Thyroid gland (tissue), 4 donors: ENCODE results near the gene CENPN. TPM values are rescaled to one million over a fixed set of nuclear protein-coding genes. Genes with fewer than 3 reads are reported as not detected.

Experiments used
- DNase-seq, 2 donors: peaks; one replicate each; pipeline ENCODE4 v3.0.0-alpha.2; 2019
- H3K27ac ChIP-seq, 3 donors: fragments of 200-600 bp; sonication (generic); 1 replicate in 2 of 3; 2 replicates in 1 of 3; pipeline ENCODE4 v1.5.1; 2016 to 2019; ENCODE audit warnings: mild to moderate bottlenecking in 1 of 3, moderate library complexity in 1 of 3
- H3K27me3 ChIP-seq: fragments of 200-600 bp; sonication (generic); one replicate; pipeline ENCODE4 v1.5.1; 2019
- H3K36me3 ChIP-seq, 2 donors: fragments of 200-600 bp; sonication (generic); one replicate each; pipeline ENCODE4 v1.5.1; 2016 to 2019
- H3K4me1 ChIP-seq, 2 donors: fragments of 200-600 bp; sonication (generic); one replicate each; pipeline ENCODE4 v1.5.1; 2017 to 2019
- H3K4me3 ChIP-seq, 3 donors: fragments of 200-600 bp; sonication (generic); replicated peaks in 1 of 3; 1 replicate in 2 of 3; 2 replicates in 1 of 3; pipeline ENCODE4 v1.5.1; 2016; ENCODE audit warnings: mild to moderate bottlenecking in 1 of 3
- H3K9me3 ChIP-seq: fragments of 200-600 bp; sonication (generic); one replicate; pipeline ENCODE4 v1.5.1; 2017
- CTCF ChIP-seq, 6 experiments: fragments of 200-600 bp in 3 of 6; fragments of 450-650 bp in 3 of 6; sonication (generic) in 3 of 6; IDR thresholded peaks; one replicate each; pipeline ENCODE4 v1.5.1; 2016 to 2019; ENCODE audit warnings: antibody characterized with exemption in 6 of 6, mild to moderate bottlenecking in 2 of 6, inconsistent platforms in 1 of 6, moderate library complexity in 1 of 6
- POLR2A ChIP-seq, 2 donors: fragments of 450-650 bp; IDR thresholded peaks; one replicate each; pipeline ENCODE4 v1.6.1; 2017; ENCODE audit warnings: antibody characterized with exemption in 2 of 2, mild to moderate bottlenecking in 2 of 2, moderate library complexity in 1 of 2
- WGBS, 2 donors: methylation state at CpG; one replicate each; pipeline ENCODE4 v1.1.5; 2017; 5-methylcytosine and 5-hydroxymethylcytosine counted together
- intact Hi-C: fragments of 100-400 bp; cut with DNase I; formaldehyde crosslinking; loops from one replicate; pipeline ENCODE4 v1.15.1; 2023
- total RNA-seq, 4 donors: library from RNA; depleted of rRNA; stranded (reverse); fragments of >200 nt; gene quantifications; one replicate each; pipeline ENCODE4 v1.2.3, GENCODE V29; 2016

The CENPN gene
- total RNA-seq, 4 donors from 2014 or later: 5.8 to 14.4 (median 6.7) TPM

DNA sequence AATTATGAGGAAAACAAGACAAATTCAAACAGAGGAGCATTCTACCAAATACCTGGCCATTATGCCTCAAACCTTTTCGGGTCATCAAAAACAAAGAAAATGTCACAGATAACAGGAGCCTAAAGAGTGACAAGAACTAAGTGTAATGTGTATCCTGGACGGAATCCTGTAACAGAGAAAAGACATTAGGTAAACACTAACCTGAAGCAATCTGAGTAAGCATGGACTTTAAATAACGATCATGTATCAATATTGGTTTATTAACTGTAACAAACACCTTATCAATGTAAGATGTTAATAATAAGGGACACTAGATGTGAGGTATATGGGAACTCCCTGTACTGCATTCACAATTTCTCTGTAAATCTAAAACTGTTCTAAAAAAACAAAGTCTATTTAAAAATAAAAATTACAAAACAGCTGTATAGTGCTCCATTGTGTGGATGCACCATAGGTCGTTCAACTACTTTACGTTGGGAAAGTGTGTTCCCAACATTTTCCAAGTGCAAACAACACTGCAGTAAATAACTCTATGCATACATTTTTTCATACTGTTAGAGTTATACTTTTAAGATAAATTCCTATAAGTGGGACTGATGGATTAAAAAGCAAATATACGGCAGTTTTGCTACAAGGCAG is 15.1 kb upstream of the CENPN start:
- intact Hi-C loops: no loop called here
- no peaks in the 10 kb centered on the region for H3K9me3 ChIP-seq
- H3K36me3 ChIP-seq: peaks cover 0 to 5% of the 10 kb centered on the region in 2 donors
- peaks cover 0 to 4% of the 10 kb centered on the region in 2 donors for H3K4me1 ChIP-seq
- TF ChIP-seq CTCF (IDR thresholded peaks at IDR 0.05) (no peak), POLR2A (IDR thresholded peaks at IDR 0.05) (no peak)
- no peaks in the 10 kb centered on the region for H3K27me3 ChIP-seq
- DNase-seq: no peak
- H3K27ac ChIP-seq: no peak overlapping the region
- 63 to 69% methylated on average over 6 of the region's 6 CpGs for WGBS, 2 donors
- no peak overlapping the region for H3K4me3 ChIP-seq

- intact Hi-C loops: no loop called here
- H3K4me3 ChIP-seq: no peak overlapping the region
These were observed 14.2 kb upstream of the CENPN start for GRCh38 chr16:80992676-80993293.

GRCh38 chr16:80993307-80993706 is 13.7 kb upstream of the CENPN start:
- 78 to 81% methylated on average over 6 of the region's 6 CpGs for WGBS, 2 donors
- no peaks in the 10 kb centered on the region for H3K9me3 ChIP-seq
- no peak overlapping the region for H3K4me3 ChIP-seq
- peaks cover 0 to 5% of the 10 kb centered on the region in 2 donors for H3K36me3 ChIP-seq
- no peaks in the 10 kb centered on the region for H3K27me3 ChIP-seq
- H3K27ac ChIP-seq: no peak overlapping the region
- TF ChIP-seq POLR2A (IDR thresholded peaks at IDR 0.05) (no peak), CTCF (IDR thresholded peaks at IDR 0.05) (no peak)
- intact Hi-C loops: no loop called here
- no peak for DNase-seq
- H3K4me1 ChIP-seq: peaks cover 0 to 6% of the 10 kb centered on the region in 2 donors

More at GRCh38 chr16:80992676-80993293, 14.2 kb upstream of the CENPN start:
- Histone ChIP-seq H3K27ac (no peak overlapping the region), H3K36me3 (peaks cover 0 to 5% of the 10 kb centered on the region in 2 donors), H3K27me3 (no peaks in the 10 kb centered on the region), H3K9me3 (no peaks in the 10 kb centered on the region), H3K4me1 (peaks cover 0 to 8% of the 10 kb centered on the region in 2 donors)
- no peak for DNase-seq
- 58 to 79% methylated on average over 3 of the region's 3 CpGs for WGBS, 2 donors
- TF ChIP-seq POLR2A (IDR thresholded peaks at IDR 0.05): no peak
- TF ChIP-seq CTCF (IDR thresholded peaks at IDR 0.05): no peak

GRCh38 chr16:80993834-80994233 is 13.2 kb upstream of the CENPN start:
- Histone ChIP-seq H3K36me3 (peaks cover 0 to 5% of the 10 kb centered on the region in 2 donors), H3K4me1 (peaks cover 0 to 6% of the 10 kb centered on the region in 2 donors), H3K9me3 (no peaks in the 10 kb centered on the region), H3K27me3 (no peaks in the 10 kb centered on the region), H3K4me3 (no peak overlapping the region), H3K27ac (no peak overlapping the region)
- DNase-seq: no peak
- intact Hi-C loops: no loop called here
- no peak for TF ChIP-seq CTCF (IDR thresholded peaks at IDR 0.05)
- no peak for TF ChIP-seq POLR2A (IDR thresholded peaks at IDR 0.05)

DNA sequence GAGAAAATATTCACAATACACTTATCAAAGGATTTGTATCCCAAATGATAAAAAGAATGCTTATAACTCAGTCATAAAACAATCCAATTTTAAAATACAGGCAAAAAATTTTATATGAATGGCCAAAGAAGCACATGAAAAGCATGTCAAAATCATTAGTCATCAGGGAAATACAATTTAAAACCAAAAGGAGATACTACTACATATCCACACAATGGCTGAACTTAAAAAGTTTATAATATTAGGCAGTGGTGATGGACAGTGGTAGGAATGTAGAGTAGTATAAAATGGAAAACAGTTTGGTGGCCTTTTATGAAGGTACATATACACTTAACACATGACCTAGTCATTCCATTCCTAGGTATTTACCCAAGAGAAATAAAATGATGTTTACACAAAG is 12.6 kb upstream of the CENPN start:
- Histone ChIP-seq H3K9me3 (no peaks in the 10 kb centered on the region), H3K4me1 (peaks cover 0 to 6% of the 10 kb centered on the region in 2 donors), H3K36me3 (peaks cover 0 to 5% of the 10 kb centered on the region in 2 donors), H3K27ac (no peak overlapping the region), H3K4me3 (no peak overlapping the region), H3K27me3 (no peaks in the 10 kb centered on the region)
- intact Hi-C loops: no loop called here
- DNase-seq: no peak
- no peak for TF ChIP-seq POLR2A (IDR thresholded peaks at IDR 0.05)
- no peak for TF ChIP-seq CTCF (IDR thresholded peaks at IDR 0.05)
